CMK (cell line): ENCODE measurements around the gene PRPF8.
"Not testable (repeated sequence)": the region's sequence is repeated elsewhere in the genome, so short reads cannot be mapped to it uniquely, and the experiment has no call there.

Experiments
- DNase-seq: peaks from one replicate; pipeline ENCODE4 v3.0.0-alpha.2; 2010; ENCODE audit warnings: low read depth

Gene PRPF8

DNA sequence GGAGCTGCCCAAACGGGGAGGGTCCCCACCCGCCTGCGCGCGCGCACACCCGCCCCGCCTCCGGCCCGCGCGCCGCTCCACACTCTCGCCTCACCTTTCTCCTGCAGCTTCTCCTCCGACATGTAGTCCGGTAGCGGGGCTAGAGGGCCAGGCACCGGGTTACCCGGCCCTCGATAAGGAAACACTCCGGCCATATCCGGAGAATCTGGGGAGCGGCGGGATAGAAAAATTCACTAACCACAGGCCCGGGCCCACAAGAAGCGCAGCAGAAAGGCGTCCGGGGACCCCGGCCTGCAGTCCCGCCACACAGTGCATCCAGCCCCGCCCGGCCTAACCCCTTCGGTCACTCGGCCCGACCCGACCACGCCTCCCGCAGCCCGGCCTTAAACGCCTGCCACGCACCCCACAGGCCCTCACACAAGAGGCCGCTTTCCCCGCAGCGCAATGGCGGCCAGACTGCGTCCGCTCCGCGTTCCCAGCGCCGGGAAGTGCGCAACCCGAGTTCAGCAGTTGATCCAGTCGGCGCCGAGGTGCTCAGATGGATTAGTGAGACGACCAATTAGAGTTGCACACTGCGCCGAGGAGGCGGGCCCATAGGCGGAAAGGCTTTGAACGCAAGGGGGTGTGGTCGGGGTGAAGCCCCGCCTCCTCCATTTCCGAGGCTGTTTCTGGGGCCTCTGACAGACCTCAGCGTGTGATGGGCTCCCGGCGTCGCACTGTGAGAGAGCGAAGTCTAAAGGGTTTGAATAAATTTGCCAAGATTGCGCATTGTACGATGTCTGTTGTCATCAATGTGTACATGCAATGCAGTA, at the start of gene PRPF8:
Gene PRPF8 (minus strand): TSS at position 490 of the 812 bp plus-strand sequence. CDS start 296 bp downstream, at position 194.
- DNase-seq: peak; percentile 82

GRCh38 chr17:1733759-1734158, 49.1 kb upstream of the PRPF8 start:
- DNase-seq: no peak

DNA sequence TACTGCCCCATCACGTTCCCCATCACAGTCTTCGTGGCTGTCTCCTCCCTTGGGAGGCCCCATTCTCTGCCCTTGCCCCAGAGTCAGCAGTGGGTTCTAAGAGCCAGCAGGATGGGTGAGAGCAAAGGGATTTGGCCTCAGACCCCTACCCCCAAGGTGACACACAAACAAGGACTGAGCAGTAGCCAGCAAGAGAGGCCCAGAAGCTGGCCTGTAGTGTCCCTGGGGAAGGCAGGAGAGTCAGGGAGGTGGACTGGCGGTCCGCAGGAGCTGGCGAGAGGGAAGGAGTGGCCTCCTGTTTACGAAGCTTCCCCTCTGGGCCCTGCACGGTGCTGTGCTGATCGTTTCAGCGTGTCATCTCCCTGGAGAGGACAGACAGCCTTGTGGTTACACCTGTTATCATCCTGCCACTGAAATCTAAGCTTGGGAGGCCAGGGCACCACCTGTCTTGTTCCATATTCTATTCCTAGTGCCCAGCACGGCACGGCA, 48.2 kb upstream of the PRPF8 start:
- no peak for DNase-seq

GRCh38 chr17:1732241-1732832, 47.7 kb upstream of the PRPF8 start:
- DNase-seq: no peak

GRCh38 chr17:1731194-1731506, 46.5 kb upstream of the PRPF8 start:
- DNase-seq: no peak

GRCh38 chr17:1730326-1731193, 45.9 kb upstream of the PRPF8 start:
- DNase-seq: no peak

DNA sequence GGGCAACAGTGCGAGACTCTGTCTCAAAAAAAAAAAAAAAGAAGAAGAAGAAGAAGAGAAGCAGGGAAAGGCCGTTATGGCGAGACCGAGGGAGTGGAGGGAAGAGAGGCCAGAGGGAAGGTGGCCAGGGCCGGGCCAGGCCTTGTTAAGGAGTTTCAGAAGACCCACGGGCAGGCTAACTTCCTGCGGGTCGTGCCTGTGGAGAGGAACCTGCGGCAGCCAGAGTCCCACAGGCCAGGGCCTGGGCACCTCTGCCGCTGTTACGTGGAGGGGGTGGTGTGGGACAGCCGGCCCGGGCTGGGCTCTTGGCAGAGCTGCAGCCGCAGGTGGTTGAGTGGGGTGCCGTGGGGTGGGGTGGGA, 45.3 kb upstream of the PRPF8 start:
- no peak for DNase-seq

GRCh38 chr17:1727876-1728630, 43.4 kb upstream of the PRPF8 start:
- no peak for DNase-seq

GRCh38 chr17:1727258-1727789, 42.7 kb upstream of the PRPF8 start:
- DNase-seq: no peak

- no peak for DNase-seq
Measured at GRCh38 chr17:1726626-1727257, 42.1 kb upstream of the PRPF8 start.

DNA sequence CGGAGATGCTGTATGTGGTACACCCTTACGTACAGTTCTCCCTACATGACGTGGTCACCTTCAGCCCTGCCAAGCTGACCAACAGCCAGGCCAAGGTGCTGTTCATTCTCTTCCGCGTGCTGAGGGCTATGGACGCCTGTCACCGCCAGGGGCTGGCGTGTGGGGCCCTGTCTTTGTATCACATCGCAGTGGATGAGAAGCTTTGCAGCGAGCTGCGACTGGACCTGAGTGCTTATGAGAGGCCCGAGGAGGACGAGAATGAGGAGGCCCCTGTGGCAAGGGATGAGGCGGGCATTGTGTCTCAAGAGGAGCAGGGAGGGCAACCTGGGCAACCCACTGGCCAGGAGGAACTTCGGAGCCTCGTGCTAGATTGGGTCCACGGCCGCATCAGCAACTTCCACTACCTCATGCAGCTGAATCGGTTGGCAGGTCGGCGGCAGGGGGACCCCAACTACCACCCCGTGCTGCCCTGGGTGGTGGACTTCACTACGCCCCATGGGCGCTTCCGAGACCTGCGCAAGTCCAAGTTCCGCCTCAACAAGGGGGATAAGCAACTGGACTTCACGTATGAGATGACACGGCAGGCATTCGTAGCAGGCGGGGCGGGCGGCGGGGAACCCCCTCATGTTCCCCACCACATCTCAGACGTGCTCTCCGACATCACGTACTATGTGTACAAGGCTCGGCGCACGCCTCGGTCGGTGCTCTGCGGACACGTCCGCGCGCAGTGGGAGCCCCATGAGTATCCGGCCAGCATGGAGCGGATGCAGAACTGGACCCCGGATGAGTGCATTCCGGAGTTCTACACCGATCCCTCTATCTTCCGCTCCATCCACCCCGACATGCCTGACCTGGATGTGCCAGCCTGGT, 41.2 kb upstream of the PRPF8 start:
- no peak for DNase-seq

- no peak for DNase-seq
Measured at GRCh38 chr17:1724869-1725641, 40.4 kb upstream of the PRPF8 start.

- DNase-seq: no peak
Measured at GRCh38 chr17:1724351-1724868, 39.7 kb upstream of the PRPF8 start, which contains the start of gene WDR81. Gene WDR81 (plus strand): TSS chr17:1724704. CDS start chr17:1724960, 256 bp downstream.

- DNase-seq: not testable (repeated sequence)
Measured at GRCh38 chr17:1722022-1722421, 37.4 kb upstream of the PRPF8 start.

- no peak for DNase-seq
Measured at GRCh38 chr17:1720856-1721386, 36.3 kb upstream of the PRPF8 start.

GRCh38 chr17:1718362-1719165, 33.9 kb upstream of the PRPF8 start:
- no peak for DNase-seq

GRCh38 chr17:1716912-1717695, 32.4 kb upstream of the PRPF8 start:
- DNase-seq: no peak
